GM21723 (cell line): Measurements from ENCODE around the gene MACROD2.
"Not testable (repeated sequence)": the region's sequence is repeated elsewhere in the genome, so short reads cannot be mapped to it uniquely, and the experiment has no call there.

Experiments used
- ATAC-seq: cut with Tn5 transposase; IDR thresholded peaks from one replicate; pipeline ENCODE4 v1.9.1; 2021; ENCODE audit warnings: mild to moderate bottlenecking, moderate library complexity; ENCODE audit not compliant: unreplicated experiment

The MACROD2 gene

GRCh38 chr20:14963262-14963663 lies 967.9 kb downstream of the MACROD2 start:
- ATAC-seq, result no peak

DNA sequence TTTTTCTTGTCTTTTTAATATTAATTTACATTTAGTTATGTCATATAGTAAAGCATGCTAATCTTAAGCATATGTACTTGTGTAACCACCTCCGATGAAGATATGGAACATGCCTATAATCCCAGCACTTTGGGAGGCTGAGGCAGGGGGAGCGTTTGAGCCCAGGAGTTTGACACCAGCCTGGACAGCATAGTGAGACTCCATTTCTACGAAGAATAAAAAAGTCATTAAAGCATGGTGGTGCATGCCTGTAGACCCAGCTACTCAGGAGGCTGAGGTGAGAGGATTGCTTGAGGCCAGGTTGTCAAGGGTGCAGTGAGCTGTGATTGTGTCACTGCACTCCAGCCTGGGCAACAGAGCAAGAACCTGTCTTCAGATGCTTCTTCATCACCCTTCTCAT lies 970.9 kb downstream of the MACROD2 start:
- ATAC-seq, result no peak

GRCh38 chr20:14966808-14967207 lies 971.5 kb downstream of the MACROD2 start:
- no peak for ATAC-seq

- no peak for ATAC-seq
Measured at GRCh38 chr20:14972256-14972655, 976.9 kb downstream of the MACROD2 start.

DNA sequence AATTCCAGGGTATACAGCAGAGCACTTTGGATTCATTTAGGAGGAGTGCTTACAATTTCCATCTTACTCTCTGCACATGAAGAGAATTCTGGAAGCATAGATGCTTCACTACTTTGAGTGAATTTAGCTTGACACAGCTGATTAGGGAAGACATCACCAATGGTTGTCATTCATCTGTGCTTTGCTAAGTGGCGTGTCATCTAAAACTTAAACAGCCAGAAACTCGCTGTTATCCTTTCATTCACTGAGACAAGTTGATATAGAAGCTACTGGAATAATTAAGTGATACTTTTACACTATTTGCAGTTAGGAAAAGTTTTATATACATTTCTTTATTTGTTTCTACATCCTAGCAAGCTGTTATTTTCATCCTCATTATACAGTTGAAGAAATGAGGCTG lies 977.4 kb downstream of the MACROD2 start:
- ATAC-seq, result no peak

DNA sequence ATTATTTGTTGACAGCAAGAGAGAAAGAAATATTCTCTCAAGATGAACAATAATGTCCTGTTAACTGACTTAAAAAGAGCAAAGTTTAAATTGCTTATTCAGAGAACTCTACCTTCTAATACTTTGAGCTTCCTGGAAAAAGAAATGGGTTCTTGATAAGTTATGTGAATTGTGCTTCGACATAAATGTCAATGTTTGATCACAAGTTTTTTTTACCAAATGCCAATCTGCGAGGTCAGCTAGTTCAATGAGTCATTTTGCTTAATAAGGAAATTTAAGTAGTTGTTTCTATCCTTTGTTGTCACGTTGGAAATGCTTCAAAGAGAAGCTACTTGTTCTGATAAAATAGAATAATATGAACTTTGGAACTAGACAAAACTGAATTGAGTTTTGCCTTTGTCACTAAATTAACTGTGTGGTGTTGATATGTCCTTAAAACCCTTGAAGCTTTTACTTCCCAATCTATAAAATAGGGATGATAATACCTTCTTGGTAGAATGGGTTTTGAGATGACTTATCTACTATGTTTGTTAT lies 984.2 kb downstream of the MACROD2 start:
- no peak for ATAC-seq

DNA sequence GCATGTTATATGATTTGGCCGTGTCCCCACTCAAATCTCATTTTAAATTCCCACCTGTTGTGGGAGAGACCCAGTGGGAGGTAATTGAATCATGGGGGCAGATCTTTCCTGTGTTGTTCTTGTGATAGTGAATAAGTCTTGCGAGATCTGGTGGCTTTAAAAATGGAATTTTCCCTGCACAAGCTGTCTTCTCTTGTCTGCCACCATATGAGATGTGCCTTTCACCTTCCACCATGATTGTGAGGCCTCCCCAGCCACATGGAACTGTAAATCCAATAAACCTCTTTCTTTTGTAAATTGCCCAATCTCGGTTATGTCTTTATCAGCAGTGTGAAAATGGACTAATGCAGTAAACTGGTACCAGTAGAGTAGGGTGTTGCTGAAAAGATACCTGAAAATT lies 986.2 kb downstream of the MACROD2 start:
- ATAC-seq, result not testable (repeated sequence)

DNA sequence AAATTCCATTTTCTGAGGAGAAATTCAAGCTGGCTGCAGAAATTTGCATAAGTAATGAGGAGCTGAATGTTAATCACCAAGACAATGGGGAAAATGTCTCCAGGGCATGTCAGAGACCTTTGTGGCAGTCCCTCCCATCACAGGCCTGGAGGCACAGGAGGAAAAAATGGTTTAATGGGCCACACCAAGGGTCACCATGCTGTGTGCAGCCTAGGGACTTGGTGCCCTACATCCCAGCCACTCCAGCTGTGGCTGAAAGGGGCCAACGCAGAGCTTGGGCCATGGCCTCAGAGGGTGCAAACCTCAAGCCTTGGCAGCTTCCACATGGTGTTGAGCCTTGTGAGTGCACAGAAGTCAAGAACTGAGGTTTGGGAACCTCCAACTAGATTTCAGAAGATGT lies 987.0 kb downstream of the MACROD2 start:
- not testable (repeated sequence) for ATAC-seq

DNA sequence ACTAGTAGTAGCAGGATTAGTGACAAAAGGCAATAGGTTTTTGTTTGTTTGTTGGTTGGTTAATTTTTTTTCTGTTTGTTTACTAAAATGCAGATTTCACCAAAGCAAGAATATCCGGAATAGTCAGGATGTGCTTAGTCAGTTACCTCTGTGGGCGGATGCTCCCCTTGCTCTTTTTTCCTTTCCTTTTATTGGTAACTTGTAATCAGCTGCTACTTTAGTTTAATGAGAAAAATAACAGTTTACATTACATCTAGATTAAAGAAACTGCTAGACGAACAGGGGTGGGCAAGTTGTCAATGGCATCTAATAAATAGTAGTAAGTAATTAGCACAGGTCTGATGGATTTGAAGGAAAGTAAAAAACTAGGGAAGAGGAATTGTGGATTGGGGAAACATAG lies 989.0 kb downstream of the MACROD2 start:
- ATAC-seq, result no peak

DNA sequence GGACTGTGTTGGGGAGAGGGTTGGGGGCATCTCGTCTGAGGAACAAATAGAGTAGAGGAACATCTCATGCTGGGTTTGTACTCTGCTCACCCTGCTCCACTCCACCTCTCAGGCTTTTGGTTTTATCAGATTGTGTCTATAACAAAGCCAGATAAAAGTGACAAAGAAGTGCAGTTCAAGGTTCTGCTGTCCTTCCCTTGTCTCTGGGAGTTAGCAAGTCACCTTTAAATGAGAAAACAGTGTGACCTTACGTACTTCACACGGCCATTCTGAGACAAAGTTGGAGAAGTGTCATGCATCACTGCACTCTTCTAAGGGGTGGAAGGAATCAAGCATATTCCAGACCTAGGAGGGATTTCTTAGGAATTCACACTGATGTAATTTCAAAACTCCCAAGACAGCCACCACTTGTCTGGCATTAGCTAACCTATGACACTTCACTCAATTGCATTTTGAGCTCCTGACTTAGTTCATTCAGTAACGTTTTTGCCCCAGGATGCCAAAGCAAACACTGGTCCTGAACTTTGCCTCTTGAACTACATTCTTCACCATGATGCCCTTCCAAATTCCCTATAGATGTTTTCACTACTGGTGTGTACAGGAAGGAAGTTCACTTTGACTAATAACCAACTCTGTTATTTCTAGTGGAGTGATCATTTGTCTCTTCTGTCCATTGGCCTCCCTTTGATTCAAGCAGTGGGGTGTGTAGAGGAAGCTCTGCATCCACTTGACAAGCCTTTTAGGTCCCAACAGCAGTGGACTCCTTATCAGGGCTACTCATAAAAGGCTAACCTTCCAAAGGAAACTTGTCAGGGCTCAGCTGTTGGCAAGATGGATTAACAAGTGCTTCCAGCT lies 989.7 kb downstream of the MACROD2 start:
- ATAC-seq, result no peak

GRCh38 chr20:14986026-14986655 lies 990.8 kb downstream of the MACROD2 start:
- no peak for ATAC-seq

DNA sequence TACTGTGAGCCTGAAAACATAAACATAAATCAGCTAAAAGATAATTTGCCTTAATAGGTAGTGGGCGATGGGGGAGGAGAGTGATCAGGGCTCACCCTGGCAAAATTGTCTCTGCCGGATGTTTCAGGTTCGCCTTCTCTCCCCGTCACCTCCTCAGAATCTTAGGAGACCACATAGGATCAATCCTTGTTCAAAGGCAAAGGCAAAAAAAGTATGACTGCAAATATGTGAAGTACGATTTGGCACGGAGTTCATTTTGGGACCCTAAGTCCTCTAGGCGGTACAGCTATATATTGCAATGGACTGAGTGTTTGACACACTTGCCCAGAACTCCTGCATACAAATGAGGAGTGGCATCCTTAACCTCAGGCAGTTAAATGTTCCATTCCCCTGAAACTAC lies 991.3 kb downstream of the MACROD2 start:
- ATAC-seq, result no peak

DNA sequence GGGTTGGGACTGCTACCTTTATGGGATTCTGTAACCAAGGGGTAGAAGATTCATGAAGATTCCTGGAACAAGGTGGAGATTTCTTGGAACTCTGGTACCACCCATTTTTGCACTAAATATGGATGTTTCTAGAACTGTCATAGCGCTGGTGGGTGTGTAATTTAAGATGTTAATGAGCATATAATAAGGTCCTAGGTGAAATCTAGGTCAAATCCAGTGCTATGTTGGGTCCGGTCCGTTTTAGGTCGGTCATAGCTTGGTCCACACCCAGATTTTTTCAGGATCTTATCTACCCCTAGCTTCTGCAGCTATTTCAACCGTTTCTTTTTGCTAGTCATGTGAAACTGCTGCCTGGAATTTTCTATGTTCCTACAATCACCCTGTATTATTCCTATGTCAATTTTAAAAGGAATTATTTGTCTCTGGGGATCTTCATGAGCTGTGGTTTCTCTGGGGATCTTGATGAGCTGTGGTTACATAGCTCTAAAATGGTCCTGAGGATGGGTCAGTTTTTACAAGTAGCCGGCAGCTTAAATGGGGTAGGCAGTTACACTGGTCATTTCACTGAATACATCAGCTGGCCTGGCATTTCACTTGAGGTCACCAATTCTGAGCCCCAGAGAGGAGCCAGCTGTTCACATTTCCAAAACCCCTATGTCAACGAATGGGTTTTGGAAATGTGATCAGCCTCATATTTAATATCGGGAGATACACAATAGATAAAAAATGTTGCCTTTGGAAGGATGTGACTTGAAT lies 994.4 kb downstream of the MACROD2 start:
- no peak for ATAC-seq

GRCh38 chr20:14991023-14991422 lies 995.7 kb downstream of the MACROD2 start:
- no peak for ATAC-seq

DNA sequence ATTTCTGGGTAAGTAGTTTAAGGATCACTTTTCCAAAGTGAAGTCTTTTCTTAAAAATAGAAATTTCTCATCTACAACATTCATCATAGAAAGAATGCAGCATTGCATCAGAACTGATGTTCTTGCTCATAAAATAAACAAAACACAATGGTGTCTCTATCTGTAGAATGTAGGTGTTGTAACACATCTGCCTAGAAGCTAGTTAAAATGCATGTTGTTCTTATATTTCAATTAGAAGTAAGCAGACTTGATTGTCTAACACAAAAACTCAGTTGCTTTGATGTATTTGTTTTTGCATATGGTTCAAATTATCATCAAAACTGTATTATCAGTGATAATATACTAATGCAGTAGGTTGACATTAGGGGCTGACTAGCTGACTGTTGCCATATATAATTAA lies 996.8 kb downstream of the MACROD2 start:
- no peak for ATAC-seq

GRCh38 chr20:14992961-14993360 lies 997.6 kb downstream of the MACROD2 start:
- ATAC-seq, result no peak

DNA sequence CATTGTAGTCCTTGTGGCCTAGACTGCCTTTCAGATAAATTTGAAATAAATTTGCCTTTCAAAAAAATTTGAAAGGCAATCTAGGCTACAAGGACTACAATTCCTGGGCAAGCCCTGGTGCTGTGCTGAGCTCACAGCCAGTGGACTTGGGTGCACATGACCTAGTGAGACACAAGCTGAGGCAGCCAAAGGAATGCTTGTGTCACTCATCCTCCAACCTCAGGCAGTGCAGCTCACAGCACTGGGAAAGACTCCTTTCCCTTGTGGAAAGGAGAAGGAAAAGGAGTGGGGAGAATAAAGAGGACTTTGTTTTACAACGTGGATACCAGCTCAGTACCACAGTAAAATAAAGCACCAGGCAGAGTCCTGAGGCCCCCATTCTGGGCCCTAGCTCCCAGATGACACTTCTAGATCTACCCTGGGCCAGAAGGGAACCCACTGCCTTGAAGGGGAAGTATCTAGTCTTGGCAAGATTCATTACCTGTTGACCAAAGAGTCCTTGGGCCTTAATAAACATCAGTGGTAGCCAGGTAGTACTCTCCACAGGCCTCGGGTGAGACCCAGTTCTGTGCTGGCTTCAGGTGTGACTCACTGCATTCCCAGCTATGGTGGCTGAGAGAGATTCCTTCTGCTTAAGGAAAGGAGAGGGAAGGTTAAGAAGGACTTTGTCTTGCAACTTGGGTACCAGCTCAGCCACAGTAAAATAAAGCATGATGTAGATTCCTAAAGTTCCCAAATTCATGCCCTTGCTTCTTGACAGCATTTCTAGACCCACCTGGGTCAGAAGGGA lies 1001.8 kb downstream of the MACROD2 start:
- ATAC-seq, result no peak

- no peak for ATAC-seq
Measured at GRCh38 chr20:14997791-14998190, 1002.5 kb downstream of the MACROD2 start.

DNA sequence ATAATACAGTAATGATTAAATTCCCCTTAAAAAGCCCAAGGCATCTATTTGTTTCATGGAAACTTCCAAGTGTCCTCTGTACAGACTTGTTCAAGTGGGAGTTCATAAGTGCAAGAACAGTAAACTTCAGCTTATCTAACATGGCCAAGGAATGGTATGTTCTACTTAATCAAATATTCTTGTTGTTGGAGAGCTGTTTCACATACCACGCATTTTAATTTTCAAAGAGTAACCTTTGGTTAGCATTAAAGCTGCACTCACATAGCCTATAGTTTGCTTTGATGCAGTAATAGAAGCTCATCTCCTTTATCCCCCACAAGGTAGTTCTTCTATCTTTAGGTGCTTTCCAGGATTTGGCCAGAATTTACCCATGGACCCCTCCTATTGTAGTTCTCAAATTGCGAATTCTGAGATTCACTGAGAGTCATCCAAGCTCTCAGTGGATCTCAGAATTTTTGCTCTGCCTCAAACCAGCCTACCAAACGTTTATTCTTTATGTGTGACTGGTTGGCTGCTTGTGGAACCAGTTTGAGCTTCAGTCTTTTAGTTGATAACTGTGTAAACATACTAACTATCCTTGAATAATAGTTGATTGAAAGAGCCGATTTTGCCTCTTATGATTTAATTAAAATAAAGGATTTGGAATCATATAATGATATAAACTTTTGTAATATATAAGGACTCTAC lies 1010.1 kb downstream of the MACROD2 start:
- ATAC-seq, result no peak

DNA sequence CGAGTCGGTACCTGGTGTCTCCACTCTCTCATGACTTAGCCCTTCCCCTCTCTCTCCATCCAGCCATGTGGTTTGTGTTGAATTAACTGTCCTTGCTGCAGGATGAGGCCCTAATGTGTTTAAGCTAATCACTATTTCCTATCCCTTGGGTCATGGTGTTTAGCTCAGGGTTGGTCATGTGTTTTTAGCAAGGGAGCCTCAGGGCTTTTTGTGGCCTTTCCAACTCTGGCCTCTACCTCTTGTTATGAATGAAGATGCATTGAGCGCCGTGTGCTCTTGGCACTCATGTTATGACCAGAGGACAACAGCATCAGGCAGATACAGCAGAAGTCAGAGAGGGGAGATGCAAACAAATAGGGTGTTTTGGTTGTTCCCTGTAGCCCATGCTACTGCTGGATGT lies 1016.3 kb downstream of the MACROD2 start:
- no peak for ATAC-seq
